ENCODE results near the gene ALG1.
"Not testable (repeated sequence)": the region's sequence is repeated elsewhere in the genome, so short reads cannot be mapped to it uniquely, and the experiment has no call there.

ALG1 gene, protein sequence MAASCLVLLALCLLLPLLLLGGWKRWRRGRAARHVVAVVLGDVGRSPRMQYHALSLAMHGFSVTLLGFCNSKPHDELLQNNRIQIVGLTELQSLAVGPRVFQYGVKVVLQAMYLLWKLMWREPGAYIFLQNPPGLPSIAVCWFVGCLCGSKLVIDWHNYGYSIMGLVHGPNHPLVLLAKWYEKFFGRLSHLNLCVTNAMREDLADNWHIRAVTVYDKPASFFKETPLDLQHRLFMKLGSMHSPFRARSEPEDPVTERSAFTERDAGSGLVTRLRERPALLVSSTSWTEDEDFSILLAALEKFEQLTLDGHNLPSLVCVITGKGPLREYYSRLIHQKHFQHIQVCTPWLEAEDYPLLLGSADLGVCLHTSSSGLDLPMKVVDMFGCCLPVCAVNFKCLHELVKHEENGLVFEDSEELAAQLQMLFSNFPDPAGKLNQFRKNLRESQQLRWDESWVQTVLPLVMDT

DNA sequence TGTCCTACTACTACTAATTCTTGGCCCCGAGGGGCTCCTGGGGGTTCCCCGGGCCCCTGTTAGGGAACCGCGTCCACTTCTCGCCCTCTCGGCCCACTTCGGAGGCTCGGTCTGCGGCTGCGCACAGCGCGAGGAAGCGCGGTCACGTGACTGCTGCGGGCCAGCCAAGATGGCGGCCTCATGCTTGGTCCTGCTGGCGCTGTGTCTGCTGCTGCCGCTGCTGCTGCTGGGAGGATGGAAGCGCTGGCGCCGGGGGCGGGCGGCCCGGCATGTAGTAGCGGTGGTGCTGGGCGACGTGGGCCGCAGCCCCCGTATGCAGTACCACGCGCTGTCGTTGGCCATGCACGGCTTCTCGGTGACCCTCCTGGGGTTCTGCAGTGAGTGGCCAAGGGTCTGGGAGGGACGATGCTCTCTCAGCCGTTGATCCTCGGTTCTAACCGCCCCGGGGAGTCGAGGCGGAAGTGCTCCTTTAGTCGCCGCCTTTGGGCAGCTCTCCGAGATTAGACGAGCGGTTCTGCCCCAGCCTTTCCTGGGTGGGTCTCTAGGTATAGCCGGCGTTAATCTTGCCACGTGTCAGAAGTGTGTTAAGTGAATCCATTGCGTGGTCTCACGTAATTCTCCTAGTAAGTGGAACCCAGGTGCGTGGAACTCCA lies at the start of gene ALG1:
ALG1 (plus strand) TSS at position 163 of the 653 bp plus-strand sequence; CDS start at position 170, 7 bp downstream.
- peak; percentile 24 for DNase-seq

DNA sequence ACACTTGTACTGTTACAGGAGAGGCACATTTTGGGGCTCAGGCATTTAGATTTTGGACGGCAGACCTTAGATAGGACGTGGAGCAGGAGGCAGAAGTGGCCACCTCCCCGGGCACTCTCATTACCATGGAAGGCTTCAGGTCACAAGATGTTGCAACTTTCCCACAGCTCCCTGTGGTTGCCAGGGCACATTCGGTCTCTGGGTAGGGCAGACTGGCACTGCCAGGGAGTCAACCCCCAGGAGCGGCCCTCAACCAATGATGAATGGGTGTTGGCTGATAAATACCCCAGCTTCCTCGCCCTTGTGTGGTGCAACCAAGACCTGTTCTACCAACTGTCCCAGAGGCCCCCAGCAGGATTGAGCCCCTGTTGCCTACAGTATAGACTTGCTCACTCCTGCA lies 49.1 kb upstream of the ALG1 start:
- no peak for DNase-seq

- no peak for DNase-seq
Observed at GRCh38 chr16:5024632-5025031, 47.0 kb upstream of the ALG1 start.

DNA sequence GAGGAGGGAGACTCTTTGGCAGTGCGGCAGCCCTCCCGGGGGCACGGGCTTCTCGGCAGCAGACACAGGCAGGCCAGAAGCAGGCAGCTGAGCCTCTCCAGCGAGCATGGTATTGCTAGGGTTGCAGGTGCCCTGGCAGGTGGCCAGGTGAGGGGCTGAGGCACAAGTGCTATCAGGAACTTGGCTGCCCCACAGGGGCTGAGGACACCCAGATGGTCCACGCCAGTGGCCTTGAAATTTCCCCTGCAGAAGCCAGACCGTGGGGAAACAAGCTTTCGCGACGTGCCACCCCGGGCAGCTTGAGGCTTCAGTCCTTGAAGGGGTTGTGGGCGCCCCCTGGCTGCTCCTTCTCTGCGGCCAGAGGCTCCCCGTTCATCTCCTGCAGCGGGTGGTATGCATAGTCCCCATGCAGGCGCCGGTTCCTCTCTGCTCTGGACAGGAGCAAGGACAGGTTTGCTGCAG lies 46.4 kb upstream of the ALG1 start:
- no peak for DNase-seq

- DNase-seq, result no peak
Observed at GRCh38 chr16:5026664-5027063, 45.0 kb upstream of the ALG1 start.

DNA sequence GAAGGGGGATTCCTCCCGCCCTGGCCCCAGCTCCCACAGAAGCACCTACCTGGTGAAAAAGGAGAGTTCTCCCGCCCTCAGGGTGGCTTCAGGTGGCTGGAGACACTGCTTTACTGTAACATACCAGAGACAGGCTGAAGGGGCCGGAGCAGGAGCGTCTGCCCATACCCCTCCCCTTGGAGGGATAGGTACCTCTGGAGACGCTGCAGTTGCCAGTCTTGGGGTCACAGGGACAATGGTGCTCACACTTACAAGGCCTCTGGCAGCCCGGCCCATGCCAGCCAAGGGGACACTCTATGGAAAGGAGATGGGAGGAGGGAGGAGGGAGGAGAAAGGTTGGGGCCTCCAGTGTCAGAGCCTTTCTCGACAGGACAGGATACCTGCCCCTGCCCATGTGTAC lies 44.6 kb upstream of the ALG1 start:
- DNase-seq, result no peak

DNA sequence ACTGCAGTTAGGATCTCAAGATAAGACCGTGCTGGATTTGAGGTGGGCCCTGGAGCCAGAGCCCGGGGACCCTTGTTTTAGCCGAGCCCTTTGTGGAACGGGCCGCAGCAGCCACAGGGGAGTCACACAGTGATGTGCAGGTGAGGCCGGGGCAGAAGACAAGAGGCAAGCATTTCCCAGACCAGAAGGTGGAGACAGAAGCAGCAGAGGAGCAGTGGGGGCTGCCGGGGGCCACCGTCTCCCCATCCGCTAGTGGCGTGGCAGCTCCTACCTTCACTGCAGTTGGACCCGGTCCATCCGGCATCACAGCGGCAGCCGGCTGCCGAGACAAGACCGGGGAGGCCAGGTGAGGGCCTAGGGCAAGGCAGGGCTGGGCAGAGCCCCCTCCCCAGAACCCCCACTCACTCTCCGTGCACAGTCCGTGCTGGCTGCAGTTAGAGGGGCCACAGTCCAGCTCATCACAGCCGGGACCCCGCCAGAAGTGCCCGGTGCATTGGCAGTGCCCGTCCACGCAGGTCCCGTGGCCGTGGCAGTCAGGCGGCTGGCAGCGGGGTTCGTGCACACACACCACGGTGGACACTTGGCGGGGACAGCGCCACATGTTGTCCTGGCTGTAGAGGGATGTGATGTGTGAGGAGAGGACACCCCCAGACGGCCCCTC lies 43.9 kb upstream of the ALG1 start:
- no peak for DNase-seq

DNA sequence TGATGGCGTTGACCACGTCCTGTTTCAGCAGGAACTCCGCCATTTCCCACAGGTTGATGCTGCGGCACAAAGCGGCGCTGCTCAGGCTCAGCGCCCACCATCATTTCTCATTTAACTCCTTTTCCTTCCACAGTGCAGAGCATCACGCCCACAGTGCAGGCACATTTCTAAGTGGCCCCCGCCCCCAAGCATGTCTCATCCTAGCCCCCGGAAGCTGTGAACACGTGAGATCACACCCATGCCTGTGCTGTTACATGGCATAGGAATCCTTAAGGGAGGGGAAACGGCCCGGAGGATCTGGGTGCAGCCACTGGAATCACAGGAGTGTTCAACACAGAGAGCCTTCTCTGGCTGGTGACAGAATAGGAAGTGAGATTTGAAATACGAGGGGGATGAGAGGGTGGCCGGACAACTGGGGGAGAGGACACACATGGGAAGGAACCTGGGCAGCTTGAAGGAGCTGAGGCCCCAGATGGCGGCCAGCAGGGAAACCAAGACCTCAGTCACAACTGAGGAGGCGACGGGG lies 42.6 kb upstream of the ALG1 start:
- no peak for DNase-seq

GRCh38 chr16:5030251-5030870 lies 41.3 kb upstream of the ALG1 start:
- no peak for DNase-seq

DNA sequence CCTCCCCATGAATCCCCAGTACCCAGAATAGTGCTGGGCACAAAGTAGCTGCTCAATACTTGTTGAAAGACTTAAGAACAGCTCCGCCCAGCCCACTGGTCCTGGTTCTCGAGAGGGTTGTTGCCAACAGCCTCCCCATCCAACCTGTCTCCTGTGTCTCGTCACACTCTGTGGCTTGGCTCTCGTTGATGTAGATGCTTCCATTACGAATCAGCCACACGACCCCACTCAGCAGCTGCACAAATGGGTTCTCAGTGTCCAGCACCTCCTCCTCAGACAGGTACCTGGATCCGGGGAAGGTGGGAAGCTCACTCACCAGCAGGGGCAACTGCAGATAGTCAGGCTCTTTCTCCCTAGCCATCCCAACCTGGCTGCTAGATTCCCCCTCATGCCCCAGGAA lies 40.0 kb upstream of the ALG1 start:
- no peak for DNase-seq

- DNase-seq, result no peak
Observed at GRCh38 chr16:5032748-5033167, 38.9 kb upstream of the ALG1 start.

- peak; percentile 18 for DNase-seq
Observed at GRCh38 chr16:5033256-5034166, 38.1 kb upstream of the ALG1 start, which contains the start of gene NAGPA. Gene NAGPA, minus strand, starts transcription at chr16:5033935. Its CDS starts 21 bp downstream, at chr16:5033914.

DNA sequence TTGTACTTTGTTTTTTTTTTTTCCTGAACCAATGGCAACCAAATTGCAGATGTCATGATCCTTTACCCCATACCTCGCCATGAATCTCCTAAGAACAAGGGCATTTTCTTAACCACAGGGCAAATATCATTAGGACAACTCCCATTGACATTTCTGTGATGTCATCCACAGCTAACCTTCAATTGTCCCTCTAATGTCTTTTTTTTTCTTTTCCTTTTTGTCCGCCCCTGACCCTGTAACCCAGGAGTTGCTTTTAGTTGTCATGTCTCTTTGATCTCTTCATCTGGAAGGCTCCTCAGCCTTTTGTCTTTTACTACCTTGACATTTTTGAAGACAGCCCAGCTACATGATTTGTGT lies 37.5 kb upstream of the ALG1 start:
- no peak for DNase-seq

- DNase-seq, result no peak
Observed at GRCh38 chr16:5035909-5036227, 35.8 kb upstream of the ALG1 start.

GRCh38 chr16:5036228-5037156 lies 35.2 kb upstream of the ALG1 start:
- DNase-seq, result no peak

DNA sequence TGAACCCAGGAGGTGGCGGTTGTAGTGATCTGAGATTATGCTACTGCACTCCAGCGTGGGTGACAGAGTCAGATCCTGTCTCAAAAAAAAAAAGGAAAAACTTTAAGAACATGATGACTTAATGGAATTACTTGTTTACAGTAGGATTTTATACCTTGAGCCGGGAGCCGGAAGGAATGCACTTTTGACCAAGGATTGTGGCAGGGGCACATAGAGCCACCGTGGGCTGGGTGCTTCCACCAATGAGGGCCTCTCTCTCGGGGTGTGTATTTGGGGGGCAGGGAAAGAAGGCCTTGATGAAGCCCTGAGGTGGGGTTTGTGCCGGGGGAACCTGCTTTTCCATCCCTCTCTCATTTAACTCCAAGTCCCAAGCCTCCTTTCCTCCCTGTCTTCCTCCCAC lies 31.2 kb upstream of the ALG1 start:
- no peak for DNase-seq

- no peak for DNase-seq
Observed at GRCh38 chr16:5041600-5042133, 30.0 kb upstream of the ALG1 start.

DNA sequence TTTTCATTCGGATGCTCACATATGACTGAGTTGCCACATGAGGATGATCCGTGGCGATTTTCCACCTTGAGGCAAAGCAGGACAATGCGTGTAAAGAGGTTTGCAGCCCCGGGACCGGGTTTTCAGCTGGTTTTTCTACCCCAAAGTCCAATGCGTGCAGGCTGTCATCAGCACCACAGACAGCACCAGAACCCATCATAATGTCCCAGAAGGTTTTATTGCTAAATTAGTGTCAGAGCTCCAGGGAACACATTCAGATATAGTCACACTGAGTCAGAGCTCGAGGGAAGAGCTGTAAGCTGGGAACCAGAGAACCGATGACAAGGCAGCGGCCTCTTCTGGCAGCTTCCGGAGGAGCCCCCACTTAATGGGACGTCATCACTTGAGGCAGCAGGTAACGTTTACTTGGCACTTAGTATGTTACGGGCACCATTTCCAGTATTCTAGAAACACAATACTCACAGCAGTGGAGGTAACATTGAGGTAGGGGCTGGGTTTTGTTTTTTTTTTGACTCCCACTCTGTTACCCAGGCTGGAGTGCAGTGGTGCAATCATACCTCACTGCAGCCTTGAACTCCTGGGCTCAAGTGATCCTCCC lies 29.0 kb upstream of the ALG1 start:
- no peak for DNase-seq

DNA sequence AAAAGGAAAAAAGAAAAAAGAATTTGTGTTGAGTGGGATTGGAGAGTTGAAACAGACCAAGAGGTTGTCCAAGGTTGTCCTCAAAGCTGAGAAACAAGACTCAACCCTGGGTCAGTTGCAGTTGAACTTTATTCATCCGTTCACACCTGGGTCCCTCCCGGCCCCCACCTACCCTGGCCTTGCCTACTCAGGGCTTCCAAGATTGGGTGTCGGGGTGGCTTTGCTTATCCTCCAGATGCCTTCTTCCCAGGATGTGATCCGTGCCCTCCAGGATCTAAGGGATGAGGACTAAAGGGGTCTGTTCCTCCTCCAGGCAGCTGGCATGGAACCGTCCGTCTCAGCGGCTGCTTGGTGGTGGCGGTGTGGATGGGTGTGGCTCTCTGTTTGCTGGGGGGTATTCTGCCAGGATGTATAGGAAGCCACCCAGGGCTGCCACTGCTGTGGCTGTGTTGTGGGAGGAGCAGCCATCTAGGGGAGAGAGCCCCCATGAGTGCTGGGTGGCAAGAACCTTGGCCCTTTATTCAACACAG lies 27.6 kb upstream of the ALG1 start:
- DNase-seq, result no peak

DNA sequence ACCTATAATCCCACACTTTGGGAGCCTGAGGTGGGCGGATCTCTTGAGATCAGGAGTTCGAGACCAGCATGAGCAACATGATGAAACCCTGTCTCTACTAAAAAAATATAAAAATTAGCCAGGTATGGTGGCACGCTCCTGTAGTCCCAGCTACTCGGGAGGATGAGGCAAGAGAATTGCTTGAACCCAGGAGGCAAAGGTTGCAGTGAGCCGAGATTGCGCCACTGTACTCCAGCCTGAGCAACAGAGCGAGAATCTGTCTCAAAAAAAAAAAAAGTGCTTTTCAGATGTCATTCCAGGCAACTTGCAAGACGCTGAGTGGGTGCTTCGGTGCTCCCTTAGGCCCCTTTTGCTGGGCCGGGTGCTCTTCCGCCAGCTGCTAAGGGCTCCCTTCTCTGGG lies 27.1 kb upstream of the ALG1 start:
- not testable (repeated sequence) for DNase-seq
